Measurements from ENCODE around the gene CAPSL. TPM values are rescaled to one million over a fixed set of nuclear protein-coding genes. Genes with fewer than 3 reads are reported as not detected.
"Not testable (repeated sequence)": the region's sequence is repeated elsewhere in the genome, so short reads cannot be mapped to it uniquely, and the experiment has no call there.

Gene CAPSL
- total and polyA plus RNA-seq, 8 donors, result not detected

DNA sequence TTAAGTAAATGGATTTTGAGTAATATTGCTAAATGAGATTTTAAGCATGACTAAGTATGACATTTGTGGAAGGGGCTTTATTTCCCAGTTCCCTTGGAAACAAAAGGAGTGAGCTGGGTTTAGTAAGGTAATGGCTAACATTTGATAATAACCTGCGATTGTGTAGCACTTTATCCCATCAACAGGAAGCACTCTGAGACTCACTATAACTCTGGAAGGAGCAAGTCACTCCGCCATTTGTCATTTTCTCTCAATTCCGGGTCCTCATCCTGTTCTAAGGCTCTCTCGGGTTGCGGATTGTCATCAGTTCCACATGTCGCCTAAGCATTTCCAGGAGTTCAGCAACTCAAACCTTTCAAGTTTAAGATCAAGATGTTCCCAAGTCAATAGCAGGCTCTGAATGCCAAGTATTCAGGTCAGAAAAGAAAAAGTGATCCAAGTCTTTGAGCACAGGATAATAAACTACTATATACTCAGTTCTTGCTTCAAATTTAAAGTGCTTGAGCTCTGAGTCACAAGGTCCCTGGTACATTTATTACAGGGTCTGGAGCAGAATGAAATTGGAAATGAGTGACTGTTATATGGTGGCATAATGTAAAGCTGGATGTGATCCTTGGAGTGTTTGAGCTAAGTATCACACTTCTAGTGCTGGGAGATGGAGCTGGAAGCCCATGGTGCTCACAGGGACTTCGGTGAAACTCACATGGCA is 39.3 kb downstream of the CAPSL start:
- Histone ChIP-seq H3K36me3 (no peaks in the 10 kb centered on the region), H3K4me1 (no peaks in the 10 kb centered on the region), H3K27me3 (no peaks in the 10 kb centered on the region), H3K27ac (no peak overlapping the region), H3K4me3 (no peak overlapping the region), H3K9me3 (no peaks in the 10 kb centered on the region)
- DNase-seq, result no peak
- intact Hi-C loops (cut with DNase I; ENCODE audit: low total_unique reads), result no loop called here
- 78 to 91% (median 86%) methylated on average over 7 of the region's 7 CpGs for WGBS, 5 donors
- TF ChIP-seq POLR2A (IDR thresholded peaks at IDR 0.05) (no peak), CTCF (IDR thresholded peaks at IDR 0.05) (no peak), EP300 (IDR thresholded peaks at IDR 0.05) (no peak), POLR2AphosphoS5 (IDR thresholded peaks at IDR 0.05) (no peak)

DNA sequence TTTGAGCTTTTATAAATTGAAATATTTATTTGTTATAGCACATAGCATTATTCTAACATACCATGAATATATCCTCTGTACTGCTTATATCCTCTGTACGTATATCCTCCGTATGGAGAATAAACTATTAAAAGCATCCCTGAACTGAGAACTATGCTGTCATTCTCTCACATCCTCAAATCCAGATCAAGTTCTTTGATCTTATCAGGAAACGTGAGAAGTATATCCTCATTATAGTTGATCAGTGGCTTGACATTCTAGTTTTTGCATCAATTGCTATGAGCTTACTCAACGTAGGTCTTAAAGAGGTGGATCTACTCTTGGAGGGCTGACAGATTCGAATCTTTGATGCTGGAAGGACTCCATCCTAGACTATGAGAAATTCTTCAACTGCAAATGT is 44.3 kb downstream of the CAPSL start:
- intact Hi-C loops (cut with DNase I; ENCODE audit: low total_unique reads), result no loop called here
- Histone ChIP-seq H3K9me3 (no peaks in the 10 kb centered on the region), H3K36me3 (no peaks in the 10 kb centered on the region), H3K27ac (no peak overlapping the region), H3K4me3 (no peak overlapping the region), H3K4me1 (no peaks in the 10 kb centered on the region), H3K27me3 (no peaks in the 10 kb centered on the region)
- TF ChIP-seq POLR2AphosphoS5 (IDR thresholded peaks at IDR 0.05) (no peak), EP300 (IDR thresholded peaks at IDR 0.05) (no peak), CTCF (IDR thresholded peaks at IDR 0.05) (no peak), POLR2A (IDR thresholded peaks at IDR 0.05) (no peak)
- no peak for DNase-seq
- WGBS, 5 donors, result 74 to 84% (median 79%) methylated on average over 5 of the region's 5 CpGs

DNA sequence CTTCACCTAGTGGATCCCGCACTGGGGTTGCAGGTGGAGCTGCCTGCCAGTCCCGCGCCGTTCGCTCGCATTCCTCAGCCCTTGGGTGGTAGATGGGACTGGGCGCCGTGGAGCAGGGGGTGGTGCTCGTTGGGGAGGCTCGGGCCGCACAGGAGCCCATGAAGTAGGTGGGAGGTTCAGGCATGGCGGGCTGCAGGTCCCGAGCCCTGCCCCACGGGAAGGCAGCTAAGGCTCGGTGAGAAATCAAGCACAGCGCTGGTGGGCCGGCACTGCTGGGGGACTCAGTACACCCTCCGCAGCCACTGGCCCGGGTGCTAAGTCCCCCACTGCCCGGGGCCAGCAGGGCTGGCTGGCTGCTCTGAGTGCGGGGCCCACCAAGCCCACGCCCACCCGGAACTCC is 45.6 kb downstream of the CAPSL start:
- WGBS, 5 donors, result 95 to 97% (median 95%) methylated on average over 7 to 23 of the region's 23 CpGs
- H3K4me3 ChIP-seq; H3K27me3 ChIP-seq; H3K27ac ChIP-seq; intact Hi-C loops (cut with DNase I; ENCODE audit: low total_unique reads); H3K9me3 ChIP-seq; DNase-seq; H3K36me3 ChIP-seq; H3K4me1 ChIP-seq: not testable (repeated sequence)

DNA sequence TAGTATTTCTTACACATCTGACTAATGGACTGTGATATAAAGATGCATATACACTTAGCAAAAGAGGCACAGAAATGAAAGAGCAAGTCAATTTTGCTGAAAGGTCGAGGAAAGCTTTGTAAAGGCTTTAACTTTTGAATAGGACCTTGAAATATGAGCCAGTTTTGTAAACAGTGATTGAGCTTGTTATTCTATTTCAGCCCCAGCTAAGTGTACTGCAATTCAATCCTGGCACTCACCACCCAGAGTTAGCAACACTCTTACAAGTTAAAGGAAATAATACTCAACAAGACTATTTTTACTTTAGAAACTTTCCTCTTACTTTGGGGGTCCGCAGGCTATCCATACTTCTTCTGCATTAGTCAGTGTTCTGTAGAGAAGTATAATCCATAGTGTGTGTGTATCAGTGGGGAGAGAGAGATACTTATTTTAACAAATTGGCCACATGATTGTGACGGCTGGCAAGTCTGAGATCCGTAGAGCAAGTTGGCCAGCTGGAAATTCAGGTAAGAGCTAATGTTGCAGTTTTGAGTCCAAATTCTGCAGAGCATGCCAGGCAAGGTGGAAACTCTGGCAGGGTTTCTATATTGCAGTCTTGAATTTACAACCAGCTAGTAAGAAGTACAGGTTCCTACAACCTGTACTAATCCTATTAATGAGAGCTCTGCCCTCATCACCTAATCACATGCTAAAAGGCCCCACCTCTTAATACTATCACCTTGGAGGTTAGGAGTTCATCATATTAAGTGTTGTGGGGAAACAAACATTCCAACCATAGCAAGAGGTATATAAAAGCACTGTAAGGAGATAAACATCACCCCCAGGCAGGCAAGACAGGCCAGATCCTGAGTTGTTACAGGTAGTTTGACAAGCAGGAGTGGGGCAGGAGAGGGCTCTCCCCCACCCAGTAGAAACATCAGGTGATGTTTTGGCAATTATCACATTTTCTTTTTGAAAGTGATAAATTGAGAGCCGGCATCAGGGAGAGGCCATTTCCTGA is 48.1 kb downstream of the CAPSL start:
- Histone ChIP-seq H3K9me3 (no peaks in the 10 kb centered on the region), H3K4me1 (no peaks in the 10 kb centered on the region), H3K27ac (no peak overlapping the region), H3K36me3 (no peaks in the 10 kb centered on the region), H3K4me3 (no peak overlapping the region), H3K27me3 (no peaks in the 10 kb centered on the region)
- no peak for TF ChIP-seq CTCF (IDR thresholded peaks at IDR 0.05)
- TF ChIP-seq POLR2A (IDR thresholded peaks at IDR 0.05), result no peak
- no peak for TF ChIP-seq EP300 (IDR thresholded peaks at IDR 0.05)
- TF ChIP-seq POLR2AphosphoS5 (IDR thresholded peaks at IDR 0.05), result no peak
- no peak for DNase-seq
- intact Hi-C loops (cut with DNase I; ENCODE audit: low total_unique reads), result no loop called here
- 37 to 53% (median 49%) methylated on average over 5 of the region's 5 CpGs for WGBS, 5 donors

All from stomach (tissue), 9 donors.